AG20443 (cell line): Measurements from ENCODE around the gene GPR35.

ENCODE experiments used
- DNase-seq: peaks from one replicate; pipeline ENCODE4 v3.0.0; 2012; ENCODE audit warnings: low spot score, mixed read lengths

Gene GPR35

GRCh38 chr2:240589375-240589774, 35.9 kb upstream of the GPR35 start:
- DNase-seq = no peak

GRCh38 chr2:240589850-240590525, 35.3 kb upstream of the GPR35 start:
- DNase-seq = no peak

GRCh38 chr2:240590681-240591111, 34.6 kb upstream of the GPR35 start:
- DNase-seq = no peak

- no peak for DNase-seq
Observed at GRCh38 chr2:240591226-240591625, 34.1 kb upstream of the GPR35 start.

- no peak for DNase-seq
Observed at GRCh38 chr2:240591784-240592183, 33.5 kb upstream of the GPR35 start.

- DNase-seq = no peak
Observed at GRCh38 chr2:240593026-240593702, 32.1 kb upstream of the GPR35 start.

- no peak for DNase-seq
Observed at GRCh38 chr2:240593703-240594451, 31.4 kb upstream of the GPR35 start.

GRCh38 chr2:240594511-240595380, 30.5 kb upstream of the GPR35 start:
- no peak for DNase-seq

GRCh38 chr2:240595381-240596079, 29.8 kb upstream of the GPR35 start:
- DNase-seq = peak; percentile 37

- no peak for DNase-seq
Observed at GRCh38 chr2:240596080-240596460, 29.2 kb upstream of the GPR35 start.

- DNase-seq = no peak
Observed at GRCh38 chr2:240596491-240596931, 28.8 kb upstream of the GPR35 start.

GRCh38 chr2:240597054-240597418, 28.2 kb upstream of the GPR35 start:
- no peak for DNase-seq

- DNase-seq = no peak
Observed at GRCh38 chr2:240597419-240598181, 27.7 kb upstream of the GPR35 start.

- no peak for DNase-seq
Observed at GRCh38 chr2:240598311-240598911, 26.9 kb upstream of the GPR35 start.

GRCh38 chr2:240599141-240599583, 26.1 kb upstream of the GPR35 start:
- DNase-seq = no peak

GRCh38 chr2:240600451-240600961, 24.8 kb upstream of the GPR35 start:
- no peak for DNase-seq

GRCh38 chr2:240601061-240601830, 24.0 kb upstream of the GPR35 start:
- DNase-seq = no peak

- DNase-seq = no peak
Observed at GRCh38 chr2:240601831-240602160, 23.5 kb upstream of the GPR35 start.
